CD4-positive, alpha-beta T cell (primary cell): ENCODE data around the gene ZNF638. TPM values are rescaled to one million over a fixed set of nuclear protein-coding genes. Genes with fewer than 3 reads are reported as not detected.

ENCODE experiments used
- ATAC-seq: fragments of 200-7000 bp; cut with Tn5 transposase; one replicate; pipeline ENCODE4 v1.10.0; 2022; ENCODE audit warnings: mild to moderate bottlenecking; ENCODE audit not compliant: poor library complexity
- CTCF ChIA-PET: fragments of 350-600 bp; sonication (Branson Sonifier 250); formaldehyde crosslinking; loops from one replicate; lab custom pipeline; 2021; ENCODE audit warnings: antibody characterized with exemption, inconsistent platforms; lab: Charles Lee
- POLR2A ChIA-PET: fragments of 350-600 bp; sonication (Branson Sonifier 250); formaldehyde crosslinking; loops from one replicate; lab custom pipeline; 2021; ENCODE audit warnings: antibody characterized with exemption, inconsistent platforms; lab: Charles Lee
- DNase-seq, 14 experiments: peaks; one replicate each; pipeline ENCODE4 v3.0.0-alpha.2; 2013 to 2020; ENCODE audit warnings: mixed read lengths in 2 of 14
- H3K27ac ChIP-seq, 2 donors: one replicate each; pipeline versions ENCODE4 v1.5.1 to v1.7.0; 2013; ENCODE audit warnings: low read length in 2 of 2, low read depth in 1 of 2, mild to moderate bottlenecking in 1 of 2
- H3K27me3 ChIP-seq, 2 experiments: 1 replicate in 1 of 2; 2 replicates in 1 of 2; pipeline versions ENCODE4 v1.6.1 to v1.7.0; 2013; ENCODE audit warnings: low read length in 2 of 2, control low read depth in 1 of 2, mild to moderate bottlenecking in 1 of 2, moderate library complexity in 1 of 2; ENCODE audit not compliant: insufficient read depth in 2 of 2, control insufficient read depth in 1 of 2
- H3K36me3 ChIP-seq: one replicate; pipeline ENCODE4 v1.6.1; 2013; ENCODE audit warnings: low read length, control low read depth; ENCODE audit not compliant: insufficient read depth
- H3K4me1 ChIP-seq: one replicate; pipeline ENCODE4 v1.6.1; 2013; ENCODE audit warnings: low read length, control low read depth; ENCODE audit not compliant: insufficient read depth
- H3K4me3 ChIP-seq: one replicate; pipeline ENCODE4 v1.5.1; 2013; ENCODE audit warnings: mild to moderate bottlenecking, low read length, moderate library complexity
- H3K9me3 ChIP-seq, 2 experiments: 1 replicate in 1 of 2; 2 replicates in 1 of 2; pipeline versions ENCODE4 v1.6.1 to v1.7.0; 2013; ENCODE audit warnings: low read length in 2 of 2, mild to moderate bottlenecking in 2 of 2, control low read depth in 1 of 2, moderate library complexity in 1 of 2; ENCODE audit not compliant: control insufficient read depth in 1 of 2, insufficient read depth in 1 of 2
- H3K27ac Mint-ChIP-seq: one replicate; pipeline ENCODE4 v1.8.0; 2020; ENCODE audit warnings: mixed read lengths
- H3K27me3 Mint-ChIP-seq: one replicate; pipeline ENCODE4 v1.8.0; 2021; ENCODE audit warnings: mixed read lengths
- H3K36me3 Mint-ChIP-seq: one replicate; pipeline ENCODE4 v1.8.0; 2021; ENCODE audit warnings: low read depth, mixed read lengths
- H3K4me1 Mint-ChIP-seq: one replicate; pipeline ENCODE4 v1.8.0; 2021; ENCODE audit warnings: low read depth, mixed read lengths
- H3K4me3 Mint-ChIP-seq: one replicate; pipeline ENCODE4 v1.8.0; 2020; ENCODE audit warnings: mild to moderate bottlenecking, mixed read lengths
- H3K9me3 Mint-ChIP-seq: one replicate; pipeline ENCODE4 v1.8.0; 2020; ENCODE audit warnings: mixed read lengths
- intact Hi-C, 2 experiments: fragments of 100-400 bp; cut with DNase I in 1 of 2; cut with micrococcal nuclease in 1 of 2; formaldehyde crosslinking; loops; one replicate each; pipeline versions ENCODE4 v1.15.1 to v1.9.0; 2023 to 2025; cut with DNase I, micrococcal nuclease
- total RNA-seq, 174 experiments: library from RNA in 2 of 174; stranded (reverse) in 2 of 174; gene quantifications; one replicate each; pipeline ENCODE4 v1.2.3 and lab custom pipeline; 2021 to 2026
- TF ChIP-seq, protein P1 (sequence below): fragments of 200-600 bp; IDR thresholded peaks from one replicate; pipeline ENCODE4 v1.8.0; 2022; ENCODE audit warnings: antibody characterized with exemption, mild to moderate bottlenecking

Gene ZNF638
- total RNA-seq, 2 experiments from 2014 or later = 77.8 to 86.4 TPM

DNA sequence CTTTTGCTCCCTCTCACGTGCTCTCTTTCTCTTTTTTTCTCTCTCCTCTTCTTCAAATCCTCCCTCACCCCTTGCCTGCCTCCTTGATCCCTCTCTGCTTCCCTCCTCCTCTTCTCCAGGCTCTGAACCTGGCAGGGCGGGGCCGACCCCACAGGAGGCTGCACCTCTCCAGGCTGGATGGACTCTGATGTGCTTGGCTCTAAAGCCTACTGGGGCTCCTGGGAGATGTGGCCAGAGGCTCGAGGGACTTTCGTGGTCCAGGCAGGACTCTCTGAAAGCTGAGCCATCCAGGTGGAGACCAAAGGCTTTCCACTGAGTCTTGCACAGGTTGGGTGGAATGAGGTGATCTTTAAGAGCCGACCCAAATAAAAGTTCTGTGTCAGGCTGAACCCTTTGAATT lies 147.2 kb downstream of the ZNF638 start:
- H3K27me3 ChIP-seq = no peaks in the 10 kb centered on the region
- H3K4me1 ChIP-seq = no peaks in the 10 kb centered on the region
- Mint-ChIP-seq H3K27me3 (peaks cover 4% of the 10 kb centered on the region), H3K36me3 (no peaks in the 10 kb centered on the region), H3K4me1 (no peaks in the 10 kb centered on the region), H3K4me3 (no peak overlapping the region), H3K27ac (no peak overlapping the region), H3K9me3 (no peaks in the 10 kb centered on the region)
- intact Hi-C loops = no loop called here
- H3K9me3 ChIP-seq = no peaks in the 10 kb centered on the region
- ATAC-seq (no peak), DNase-seq (no peak)
- POLR2A ChIA-PET = no interaction called here
- no peak overlapping the region for H3K4me3 ChIP-seq
- H3K36me3 ChIP-seq = no peaks in the 10 kb centered on the region
- TF ChIP-seq, protein P1, sequence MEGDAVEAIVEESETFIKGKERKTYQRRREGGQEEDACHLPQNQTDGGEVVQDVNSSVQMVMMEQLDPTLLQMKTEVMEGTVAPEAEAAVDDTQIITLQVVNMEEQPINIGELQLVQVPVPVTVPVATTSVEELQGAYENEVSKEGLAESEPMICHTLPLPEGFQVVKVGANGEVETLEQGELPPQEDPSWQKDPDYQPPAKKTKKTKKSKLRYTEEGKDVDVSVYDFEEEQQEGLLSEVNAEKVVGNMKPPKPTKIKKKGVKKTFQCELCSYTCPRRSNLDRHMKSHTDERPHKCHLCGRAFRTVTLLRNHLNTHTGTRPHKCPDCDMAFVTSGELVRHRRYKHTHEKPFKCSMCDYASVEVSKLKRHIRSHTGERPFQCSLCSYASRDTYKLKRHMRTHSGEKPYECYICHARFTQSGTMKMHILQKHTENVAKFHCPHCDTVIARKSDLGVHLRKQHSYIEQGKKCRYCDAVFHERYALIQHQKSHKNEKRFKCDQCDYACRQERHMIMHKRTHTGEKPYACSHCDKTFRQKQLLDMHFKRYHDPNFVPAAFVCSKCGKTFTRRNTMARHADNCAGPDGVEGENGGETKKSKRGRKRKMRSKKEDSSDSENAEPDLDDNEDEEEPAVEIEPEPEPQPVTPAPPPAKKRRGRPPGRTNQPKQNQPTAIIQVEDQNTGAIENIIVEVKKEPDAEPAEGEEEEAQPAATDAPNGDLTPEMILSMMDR = no peak
- no peak overlapping the region for H3K27ac ChIP-seq
- CTCF ChIA-PET = interaction anchor here (0.6 kb wide), 1 partner anchor 38 kb away, joined by 3 read pairs; no protein-coding TSS in a partner anchor

DNA sequence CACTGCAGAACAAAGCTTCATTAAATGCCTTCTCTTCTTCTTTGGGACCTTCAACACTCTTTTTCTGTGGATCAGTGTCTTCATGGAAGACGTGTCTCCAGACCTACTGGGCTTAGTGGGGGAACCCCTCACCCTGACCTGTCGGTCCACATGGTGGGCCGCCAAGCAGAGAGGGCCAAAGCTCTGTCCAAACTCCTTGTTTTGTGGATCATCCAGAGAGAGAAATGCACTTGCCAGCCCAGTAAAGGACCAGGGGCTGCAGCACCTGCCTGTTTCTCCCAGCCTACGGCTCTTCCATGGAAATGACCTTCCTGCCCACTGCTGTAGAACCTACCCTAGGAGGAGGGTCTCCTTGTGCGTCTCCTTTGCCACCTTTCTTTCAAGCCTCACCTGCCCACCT lies 147.7 kb downstream of the ZNF638 start:
- Histone ChIP-seq H3K4me3 (no peak overlapping the region), H3K4me1 (no peaks in the 10 kb centered on the region), H3K9me3 (no peaks in the 10 kb centered on the region), H3K27ac (no peak overlapping the region), H3K27me3 (no peaks in the 10 kb centered on the region), H3K36me3 (no peaks in the 10 kb centered on the region)
- no peaks in the 10 kb centered on the region for H3K9me3 Mint-ChIP-seq
- ATAC-seq (no peak), DNase-seq (no peak)
- no peak overlapping the region for H3K4me3 Mint-ChIP-seq
- TF ChIP-seq, protein P1 = no peak
- no peaks in the 10 kb centered on the region for H3K4me1 Mint-ChIP-seq
- intact Hi-C loops = no loop called here
- no peak overlapping the region for H3K27ac Mint-ChIP-seq
- POLR2A ChIA-PET = no interaction called here
- CTCF ChIA-PET = interaction anchor here (0.6 kb wide), 1 partner anchor 38 kb away, joined by 3 read pairs; no protein-coding TSS in a partner anchor
- H3K36me3 Mint-ChIP-seq = no peaks in the 10 kb centered on the region
- H3K27me3 Mint-ChIP-seq = peaks cover 4% of the 10 kb centered on the region

DNA sequence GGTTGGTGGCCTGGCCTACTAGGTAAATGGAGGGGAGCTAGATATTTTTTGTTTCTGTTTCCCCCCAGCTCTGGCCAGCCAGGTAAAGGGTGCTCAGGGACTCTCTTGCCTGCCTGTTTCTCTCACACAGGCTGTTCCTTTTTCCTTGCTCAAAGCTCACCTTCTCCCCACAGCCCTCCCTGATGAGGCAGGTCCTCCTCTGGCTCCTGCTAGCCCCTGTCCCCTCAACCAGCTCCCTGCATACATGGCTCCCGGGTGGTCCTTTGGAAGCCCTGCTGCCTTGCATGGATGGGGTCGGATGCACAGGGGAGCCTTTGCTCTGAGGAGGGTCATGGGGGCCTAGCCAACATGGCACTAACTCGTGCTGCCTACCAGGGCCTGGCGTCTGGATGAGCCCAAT lies 149.5 kb downstream of the ZNF638 start:
- no peaks in the 10 kb centered on the region for H3K36me3 ChIP-seq
- Mint-ChIP-seq H3K4me1 (no peaks in the 10 kb centered on the region), H3K9me3 (no peaks in the 10 kb centered on the region), H3K27ac (no peak overlapping the region), H3K36me3 (no peaks in the 10 kb centered on the region), H3K27me3 (peaks cover 4% of the 10 kb centered on the region), H3K4me3 (no peak overlapping the region)
- no peaks in the 10 kb centered on the region for H3K9me3 ChIP-seq
- H3K27ac ChIP-seq = no peak overlapping the region
- DNase-seq = no peak
- no peaks in the 10 kb centered on the region for H3K27me3 ChIP-seq
- POLR2A ChIA-PET = no interaction called here
- CTCF ChIA-PET = no interaction called here
- TF ChIP-seq, protein P1 = no peak
- intact Hi-C loops = no loop called here
- no peaks in the 10 kb centered on the region for H3K4me1 ChIP-seq
- no peak for ATAC-seq
- no peak overlapping the region for H3K4me3 ChIP-seq
